T-helper 1 cell (primary cell): Measurements from ENCODE around the gene CENPF.
"Not testable (repeated sequence)": the region's sequence is repeated elsewhere in the genome, so short reads cannot be mapped to it uniquely, and the experiment has no call there.

Experiments
- DNase-seq, 5 donors: peaks; one replicate each; pipeline ENCODE4 v3.0.0-alpha.2; 2012 to 2020
- total RNA-seq, 4 donors: gene quantifications; one replicate each; lab custom pipeline; 2026; lab: John Stamatoyannopoulos, UW

CENPF gene
- total RNA-seq, result 9.4 to 23.8 (median 19.2) reads per million in 4 donors

DNA sequence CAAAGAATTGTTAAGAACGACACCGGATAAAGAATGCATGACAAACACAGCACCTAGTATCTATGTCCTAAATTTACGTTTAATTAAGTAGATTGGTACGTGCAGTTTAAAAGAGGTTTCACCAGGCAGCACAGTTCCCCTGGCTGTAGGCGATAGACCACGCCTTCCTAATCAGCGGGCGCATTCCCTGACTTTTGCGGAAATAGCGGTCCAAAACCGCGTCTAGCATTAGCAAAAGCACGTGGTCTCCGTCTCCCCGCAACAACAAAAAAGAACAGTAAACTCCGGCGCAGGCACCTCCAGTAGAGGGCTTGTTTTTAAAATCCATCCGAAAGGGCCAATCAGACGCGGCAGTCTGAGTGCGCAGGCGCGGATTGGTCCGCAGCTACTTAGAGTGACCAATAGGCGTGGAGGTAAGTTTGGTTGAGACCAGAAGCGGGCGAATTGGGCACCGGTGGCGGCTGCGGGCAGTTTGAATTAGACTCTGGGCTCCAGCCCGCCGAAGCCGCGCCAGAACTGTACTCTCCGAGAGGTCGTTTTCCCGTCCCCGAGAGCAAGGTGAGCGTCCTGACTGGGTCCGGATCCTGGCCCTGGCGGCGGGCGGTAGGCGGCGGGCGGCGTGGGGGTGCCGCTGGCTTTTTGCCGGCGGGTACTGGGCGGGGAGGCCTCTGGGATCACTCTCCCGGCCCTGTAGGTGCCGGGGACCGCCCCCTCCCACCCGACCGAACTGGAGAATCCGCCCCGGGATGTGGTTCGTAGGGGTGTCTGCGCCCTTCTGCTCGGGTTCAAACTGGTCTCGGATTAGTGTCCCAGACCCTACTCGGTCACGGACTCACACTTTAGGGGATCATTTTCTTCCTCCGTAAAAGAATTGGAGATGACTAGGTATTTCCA, at the start of gene CENPF:
Gene CENPF, plus strand, starts transcription at position 432 of the 894 bp plus-strand sequence. CDS start 10,560 bp downstream, outside the sequence.
- peak; percentile 83 to 98 (median 89) for DNase-seq

GRCh38 chr1:214557952-214558735, 44.9 kb upstream of the CENPF start:
- no peak for DNase-seq

DNA sequence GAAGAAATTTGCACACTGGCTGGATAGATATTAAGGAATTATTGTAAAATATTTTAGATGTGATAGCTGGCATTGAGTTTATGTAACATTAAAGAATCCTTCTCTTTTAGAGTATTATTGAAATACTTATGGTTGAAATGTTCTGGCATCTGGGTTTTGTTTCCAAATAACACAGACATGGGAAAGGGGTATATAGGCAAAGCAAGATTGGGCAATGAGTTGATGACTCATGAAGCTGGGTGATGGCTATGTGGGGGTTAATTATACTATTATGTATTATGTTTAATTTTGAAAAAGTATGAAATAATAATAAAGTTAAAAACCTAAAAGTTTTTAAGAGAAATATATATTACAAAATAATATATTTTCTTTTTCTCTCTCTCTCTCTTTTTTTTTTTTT, 39.1 kb upstream of the CENPF start:
- no peak for DNase-seq

- DNase-seq, result no peak
Observed at GRCh38 chr1:214565310-214565709, 37.7 kb upstream of the CENPF start.

- no peak for DNase-seq
Observed at GRCh38 chr1:214566158-214567104, 36.6 kb upstream of the CENPF start.

GRCh38 chr1:214567481-214567980, 35.5 kb upstream of the CENPF start:
- no peak for DNase-seq

- no peak for DNase-seq
Observed at GRCh38 chr1:214568328-214568727, 34.7 kb upstream of the CENPF start.

- DNase-seq, result no peak
Observed at GRCh38 chr1:214569357-214570004, 33.5 kb upstream of the CENPF start.

- DNase-seq, result no peak
Observed at GRCh38 chr1:214570442-214570841, 32.6 kb upstream of the CENPF start.

DNA sequence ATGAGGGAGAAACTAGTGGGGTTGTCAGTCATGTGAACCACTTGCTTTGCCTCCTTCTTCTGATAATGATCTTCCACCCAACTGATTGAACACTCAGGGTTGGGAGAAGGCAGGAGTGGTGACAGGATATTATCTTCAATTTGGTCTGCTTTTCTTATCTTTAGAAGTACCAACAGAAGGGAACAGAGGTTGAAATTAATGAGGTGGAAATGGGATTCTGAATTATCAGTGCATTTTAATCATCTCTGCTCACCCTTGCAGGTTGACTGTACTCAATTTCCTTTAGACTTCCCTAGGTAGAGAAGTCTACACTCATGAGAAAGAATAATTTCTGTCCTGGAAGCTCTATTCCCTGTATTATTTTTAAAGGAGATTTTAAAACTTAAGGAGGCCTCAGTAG, 31.7 kb upstream of the CENPF start:
- no peak for DNase-seq

DNA sequence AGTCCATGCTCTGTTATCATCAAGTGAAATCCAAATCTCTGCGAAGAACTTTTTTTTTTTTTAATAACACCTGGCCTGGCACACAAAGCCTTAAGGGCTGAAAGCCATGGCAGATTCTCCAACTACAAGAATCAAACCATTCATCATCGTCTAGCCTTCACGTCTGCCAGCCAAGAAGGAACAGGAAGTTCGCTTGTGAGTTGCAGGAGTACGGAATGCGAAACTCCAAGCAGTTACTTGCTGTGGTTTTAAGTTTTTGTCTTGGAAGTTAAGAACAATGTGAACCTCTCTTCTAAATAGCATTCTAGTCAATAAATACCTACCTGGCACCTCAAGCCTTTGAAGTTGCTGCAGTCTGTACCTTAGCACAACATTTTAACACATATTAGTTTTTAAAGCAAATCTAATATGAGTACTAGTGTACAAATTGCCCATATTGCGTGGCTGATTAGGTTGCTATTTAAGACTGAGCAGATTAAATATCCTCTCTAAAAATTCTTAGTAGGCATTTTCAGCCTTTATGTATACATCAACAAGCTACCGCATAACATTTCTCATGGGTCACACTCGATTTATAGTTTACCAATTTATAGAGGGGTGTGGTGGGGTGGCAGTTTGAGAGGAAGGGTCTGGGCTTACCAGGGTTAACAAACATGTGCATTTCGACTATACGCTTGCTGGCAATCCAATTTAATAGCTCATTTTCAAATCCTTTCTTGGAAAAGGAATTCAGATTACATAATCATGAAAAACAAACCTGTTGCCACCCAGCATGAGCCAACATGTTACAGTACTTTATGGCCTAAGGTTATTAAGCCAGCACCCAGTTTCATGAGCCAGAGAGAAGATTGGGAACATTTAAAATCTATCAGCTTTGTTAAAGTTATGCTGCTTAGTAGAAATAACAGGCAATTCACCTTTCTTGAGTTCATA, 29.3 kb upstream of the CENPF start:
- DNase-seq, result no peak

DNA sequence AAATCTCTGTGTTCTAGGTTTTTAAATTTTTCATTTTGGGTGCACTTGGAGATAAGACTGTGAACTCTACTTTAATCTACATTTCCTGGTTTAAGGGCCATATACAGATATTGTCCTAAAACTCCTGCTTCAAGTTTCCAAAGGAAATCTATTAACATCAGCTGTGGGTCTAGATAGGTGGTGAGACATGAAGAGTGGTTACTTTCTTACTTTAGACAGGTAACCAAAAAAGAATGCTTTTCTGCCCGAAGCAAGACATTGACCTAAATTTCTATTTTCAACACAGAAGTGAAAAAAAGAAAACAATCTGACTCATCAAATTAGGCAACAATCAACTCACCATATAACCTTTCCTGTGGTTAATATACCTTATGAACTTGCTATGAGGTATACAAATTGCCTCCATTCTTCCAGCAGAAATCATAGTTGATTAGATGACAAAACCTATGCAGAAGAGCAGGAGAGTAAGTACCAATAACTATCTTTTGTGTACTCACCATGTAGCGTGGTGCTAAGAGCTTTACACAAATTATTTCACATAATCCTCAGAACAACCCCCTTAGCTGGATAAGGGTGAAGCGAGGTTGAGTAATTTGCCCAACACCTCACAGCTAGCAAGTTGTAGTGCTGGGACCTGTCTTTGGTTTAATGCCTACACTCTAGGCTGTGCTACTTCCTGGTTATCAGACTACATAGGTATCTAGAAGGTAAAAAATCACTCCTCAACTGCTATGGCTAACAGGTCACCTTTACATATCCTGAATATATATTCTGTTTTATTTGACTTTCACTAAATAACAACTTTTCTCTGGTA, 28.2 kb upstream of the CENPF start:
- DNase-seq, result no peak

- DNase-seq, result not testable (repeated sequence)
Observed at GRCh38 chr1:214576120-214576519, 26.9 kb upstream of the CENPF start.

GRCh38 chr1:214579183-214579582, 23.8 kb upstream of the CENPF start:
- DNase-seq, result no peak

DNA sequence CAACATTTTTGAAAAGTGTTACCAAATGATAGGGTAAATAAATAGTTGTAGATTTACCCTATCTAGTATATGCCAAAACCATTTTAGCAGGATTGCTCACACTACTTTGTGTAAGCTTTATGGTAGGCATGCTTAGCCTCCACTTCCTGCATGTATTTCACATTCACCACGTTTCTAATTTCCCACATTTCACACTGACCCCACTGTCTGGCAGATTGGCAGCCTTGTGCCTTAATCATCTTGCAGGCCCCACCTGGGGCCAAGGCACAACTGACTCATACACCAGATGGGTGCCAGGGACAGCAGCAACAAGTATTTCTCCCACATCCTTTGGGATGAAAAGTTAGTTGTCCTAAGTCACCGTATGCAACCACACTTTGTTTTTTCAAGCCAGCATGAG, 21.2 kb upstream of the CENPF start:
- no peak for DNase-seq

GRCh38 chr1:214582289-214582891, 20.6 kb upstream of the CENPF start:
- DNase-seq, result no peak

DNA sequence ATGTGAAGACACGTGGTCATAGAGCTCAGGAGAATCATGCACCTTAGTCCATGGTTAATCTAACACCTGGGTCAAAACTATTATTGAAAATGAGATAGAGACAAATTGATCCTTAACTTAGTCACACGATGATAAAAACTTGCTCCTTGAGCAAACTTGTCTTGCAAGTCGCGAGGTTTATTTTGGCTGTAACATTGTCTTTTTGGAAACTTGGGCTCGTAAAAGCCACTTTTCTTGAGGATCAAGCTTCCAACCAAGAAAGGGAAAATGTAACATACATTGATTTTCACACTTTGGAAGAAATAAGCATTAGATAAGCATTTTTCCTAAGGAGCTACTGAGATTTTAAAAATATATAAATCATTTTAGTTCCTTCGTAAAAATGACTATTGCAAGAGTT, 19.9 kb upstream of the CENPF start:
- no peak for DNase-seq

DNA sequence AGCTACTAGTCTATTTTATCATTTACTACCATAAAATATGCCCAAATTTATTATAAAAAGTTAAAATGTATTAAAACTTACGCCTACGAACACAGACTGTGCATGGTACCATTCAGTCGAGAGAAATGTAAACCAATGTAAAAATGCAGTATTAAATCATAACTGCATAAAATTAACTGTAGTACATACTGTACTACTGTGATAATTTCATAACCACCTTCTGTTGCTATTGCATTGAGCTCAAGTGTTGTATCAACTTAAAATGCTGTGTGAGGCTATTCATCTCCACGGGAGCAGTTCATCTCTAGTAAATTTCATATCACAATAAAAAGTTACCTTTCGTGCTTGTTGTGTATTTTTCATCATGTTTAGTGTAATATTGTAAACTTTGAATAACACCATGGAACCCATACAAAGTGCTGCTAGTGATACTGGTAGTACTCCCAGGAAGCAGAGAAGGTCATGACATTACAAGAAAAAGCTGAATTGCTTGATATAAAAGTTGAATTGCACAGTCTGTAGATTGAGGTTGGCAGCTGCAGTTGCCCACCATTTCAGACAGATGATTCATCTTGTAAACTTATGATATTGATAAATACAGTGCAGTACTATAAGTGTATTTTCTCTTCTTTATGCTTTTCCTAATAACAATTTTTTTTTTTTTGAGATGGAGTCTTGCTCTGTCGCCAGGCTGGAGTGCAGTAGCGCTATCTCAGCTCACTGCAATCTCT, 19.0 kb upstream of the CENPF start:
- no peak for DNase-seq
